HG03060 (cell line): ENCODE results near the gene BICC1.

Experiments
- ATAC-seq: cut with Tn5 transposase; IDR thresholded peaks from one replicate; pipeline ENCODE4 v1.9.1; 2021; ENCODE audit warnings: low read depth, moderate number of reproducible peaks; ENCODE audit not compliant: unreplicated experiment

The BICC1 gene

GRCh38 chr10:58734116-58734515 lies 221.4 kb downstream of the BICC1 start:
- ATAC-seq, result no peak

- ATAC-seq, result no peak
Measured at GRCh38 chr10:58734664-58735063, 222.0 kb downstream of the BICC1 start.

GRCh38 chr10:58735087-58735486 lies 222.4 kb downstream of the BICC1 start:
- no peak for ATAC-seq

- ATAC-seq, result no peak
Measured at GRCh38 chr10:58740620-58741369, 228.1 kb downstream of the BICC1 start.

- no peak for ATAC-seq
Measured at GRCh38 chr10:58741673-58742072, 229.0 kb downstream of the BICC1 start.

GRCh38 chr10:58742141-58742540 lies 229.5 kb downstream of the BICC1 start:
- no peak for ATAC-seq

- no peak for ATAC-seq
Measured at GRCh38 chr10:58743466-58744115, 230.9 kb downstream of the BICC1 start.

- no peak for ATAC-seq
Measured at GRCh38 chr10:58746474-58747185, 234.0 kb downstream of the BICC1 start.

- ATAC-seq, result no peak
Measured at GRCh38 chr10:58747687-58748086, 235.0 kb downstream of the BICC1 start.

GRCh38 chr10:58752665-58753064 lies 240.0 kb downstream of the BICC1 start:
- no peak for ATAC-seq

- no peak for ATAC-seq
Measured at GRCh38 chr10:58753425-58753824, 240.8 kb downstream of the BICC1 start.

GRCh38 chr10:58754469-58755339 lies 242.0 kb downstream of the BICC1 start:
- ATAC-seq, result no peak

GRCh38 chr10:58755340-58755610 lies 242.6 kb downstream of the BICC1 start:
- ATAC-seq, result no peak

- ATAC-seq, result no peak
Measured at GRCh38 chr10:58755677-58756076, 243.0 kb downstream of the BICC1 start.

- ATAC-seq, result no peak
Measured at GRCh38 chr10:58756130-58756719, 243.6 kb downstream of the BICC1 start.

GRCh38 chr10:58757352-58758065 lies 244.8 kb downstream of the BICC1 start:
- no peak for ATAC-seq

- no peak for ATAC-seq
Measured at GRCh38 chr10:58758321-58758720, 245.6 kb downstream of the BICC1 start.

- no peak for ATAC-seq
Measured at GRCh38 chr10:58764087-58764747, 251.5 kb downstream of the BICC1 start.

- ATAC-seq, result no peak
Measured at GRCh38 chr10:58765910-58766309, 253.2 kb downstream of the BICC1 start.
